HEK293T (cell line): ENCODE results near the gene DOCK10.

Source experiments
- CTCF ChIA-PET: fragments of 350-600 bp; formaldehyde crosslinking; extraction: SDS; loops from one replicate; lab custom pipeline; 2021; ENCODE audit warnings: antibody characterized with exemption, inconsistent platforms; lab: Yijun Ruan, JAX
- POLR2A ChIA-PET: fragments of 350-600 bp; formaldehyde crosslinking; extraction: SDS; loops from one replicate; lab custom pipeline; 2020; ENCODE audit warnings: antibody characterized with exemption, inconsistent platforms; lab: Yijun Ruan, JAX
- DNase-seq: peaks from one replicate; pipeline ENCODE4 v3.0.0; 2012; ENCODE audit warnings: mixed read lengths; ENCODE audit errors: extremely low spot score
- ARNT ChIP-seq: fragments of 450-650 bp; IDR thresholded peaks from 2 replicates; pipeline ENCODE4 v1.6.1; 2017; ENCODE audit warnings: mild to moderate bottlenecking
- BHLHE40 ChIP-seq: fragments of 450-650 bp; IDR thresholded peaks from 2 replicates; pipeline ENCODE4 v1.6.1; 2016; ENCODE audit warnings: mild to moderate bottlenecking, moderate library complexity, borderline replicate concordance
- CTBP1 ChIP-seq: fragments of 450-650 bp; IDR thresholded peaks from 2 replicates; pipeline ENCODE4 v1.6.1; 2016; ENCODE audit warnings: borderline replicate concordance
- ELF4 ChIP-seq: fragments of 450-650 bp; IDR thresholded peaks from 2 replicates; pipeline ENCODE4 v1.6.1; 2017; ENCODE audit warnings: antibody characterized with exemption
- FOXA1 ChIP-seq: fragments of 450-650 bp; IDR thresholded peaks from 2 replicates; pipeline ENCODE4 v1.6.1; 2016; ENCODE audit warnings: mild to moderate bottlenecking
- FOXK2 ChIP-seq: fragments of 450-650 bp; IDR thresholded peaks from 2 replicates; pipeline ENCODE4 v1.6.1; 2016; ENCODE audit warnings: mild to moderate bottlenecking
- FOXM1 ChIP-seq: fragments of 450-650 bp; IDR thresholded peaks from 2 replicates; pipeline ENCODE4 v1.6.1; 2017; ENCODE audit warnings: mild to moderate bottlenecking, borderline replicate concordance
- HDGF ChIP-seq: fragments of 450-650 bp; IDR thresholded peaks from 2 replicates; pipeline ENCODE4 v1.6.1; 2017; ENCODE audit warnings: antibody characterized with exemption, borderline replicate concordance
- L3MBTL2 ChIP-seq: fragments of 450-650 bp; conservative IDR thresholded peaks from 2 replicates; pipeline ENCODE4 v1.6.1; 2016; ENCODE audit warnings: mild to moderate bottlenecking
- LEF1 ChIP-seq: fragments of 450-650 bp; IDR thresholded peaks from 2 replicates; pipeline ENCODE4 v1.6.1; 2017; ENCODE audit warnings: mild to moderate bottlenecking, borderline replicate concordance
- NFRKB ChIP-seq: fragments of 450-650 bp; IDR thresholded peaks from 2 replicates; pipeline ENCODE4 v1.6.1; 2016; ENCODE audit warnings: mild to moderate bottlenecking, moderate library complexity
- PKNOX1 ChIP-seq: fragments of 450-650 bp; IDR thresholded peaks from 2 replicates; pipeline ENCODE4 v1.6.1; 2016
- SP1 ChIP-seq: fragments of 450-650 bp; IDR thresholded peaks from 2 replicates; pipeline ENCODE4 v1.6.1; 2017
- SUZ12 ChIP-seq: fragments of 450-650 bp; IDR thresholded peaks from 2 replicates; pipeline ENCODE4 v1.6.1; 2016; ENCODE audit warnings: mild to moderate bottlenecking
- TARDBP ChIP-seq: fragments of 450-650 bp; IDR thresholded peaks from 2 replicates; pipeline ENCODE4 v1.6.1; 2016
- ZNF384 ChIP-seq: fragments of 450-650 bp; IDR thresholded peaks from 2 replicates; pipeline ENCODE4 v1.6.1; 2016

The DOCK10 gene

DNA sequence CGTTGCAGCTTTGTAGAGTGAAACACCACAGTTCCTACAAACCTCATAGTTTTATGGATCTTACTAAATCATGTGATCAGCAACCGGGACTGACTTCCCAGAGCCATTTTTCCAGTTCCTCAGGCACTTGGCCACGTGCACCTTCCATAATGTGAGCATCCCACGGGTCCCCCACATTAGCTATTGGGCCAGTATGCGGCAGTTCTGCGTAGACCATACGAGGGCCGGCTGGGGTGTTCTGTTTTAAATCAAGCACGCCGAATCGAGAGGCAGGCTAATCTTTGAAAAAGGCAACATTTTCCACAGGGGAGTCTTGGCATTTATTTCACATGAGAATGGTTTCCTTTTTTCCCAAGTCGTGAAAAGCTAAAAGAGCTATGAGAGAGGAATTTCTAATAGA is 190.5 kb downstream of the DOCK10 start:
- POLR2A ChIA-PET = no interaction called here
- DNase-seq = no peak
- no peak for TF ChIP-seq ZNF384
- TF ChIP-seq HDGF = no peak
- TF ChIP-seq PKNOX1 = no peak
- TF ChIP-seq SP1 = no peak
- TF ChIP-seq FOXK2 = no peak
- no peak for TF ChIP-seq ELF4
- TF ChIP-seq BHLHE40 = no peak
- no peak for TF ChIP-seq FOXM1
- no peak for TF ChIP-seq NFRKB
- no peak for TF ChIP-seq LEF1
- no peak for TF ChIP-seq TARDBP
- TF ChIP-seq FOXA1 = no peak
- TF ChIP-seq CTBP1 = no peak
- CTCF ChIA-PET = no interaction called here

GRCh38 chr2:224850081-224850480 is 192.2 kb downstream of the DOCK10 start:
- ChIA-PET POLR2A (no interaction called here), CTCF (interaction anchor here (1.2 kb wide), 1 partner anchor 153 kb away, joined by 3 read pairs; no protein-coding TSS in a partner anchor)
- no peak for DNase-seq
- no peak for TF ChIP-seq FOXM1

GRCh38 chr2:224849264-224849663 is 193.0 kb downstream of the DOCK10 start:
- TF ChIP-seq ELF4 (no peak), TARDBP (no peak), ARNT (no peak), L3MBTL2 (no peak), FOXA1 (no peak), CTBP1 (no peak), LEF1 (no peak), SUZ12 (no peak), HDGF (no peak), FOXM1 (no peak), BHLHE40 (no peak), PKNOX1 (no peak), SP1 (no peak), NFRKB (no peak), ZNF384 (no peak), FOXK2 (no peak)
- ChIA-PET POLR2A (no interaction called here), CTCF (interaction anchor here (0.8 to 1.5 kb wide), 3 partner anchors 8 to 153 kb away, joined by 3 read pairs; no protein-coding TSS in a partner anchor)
- DNase-seq = peak; percentile 40

DNA sequence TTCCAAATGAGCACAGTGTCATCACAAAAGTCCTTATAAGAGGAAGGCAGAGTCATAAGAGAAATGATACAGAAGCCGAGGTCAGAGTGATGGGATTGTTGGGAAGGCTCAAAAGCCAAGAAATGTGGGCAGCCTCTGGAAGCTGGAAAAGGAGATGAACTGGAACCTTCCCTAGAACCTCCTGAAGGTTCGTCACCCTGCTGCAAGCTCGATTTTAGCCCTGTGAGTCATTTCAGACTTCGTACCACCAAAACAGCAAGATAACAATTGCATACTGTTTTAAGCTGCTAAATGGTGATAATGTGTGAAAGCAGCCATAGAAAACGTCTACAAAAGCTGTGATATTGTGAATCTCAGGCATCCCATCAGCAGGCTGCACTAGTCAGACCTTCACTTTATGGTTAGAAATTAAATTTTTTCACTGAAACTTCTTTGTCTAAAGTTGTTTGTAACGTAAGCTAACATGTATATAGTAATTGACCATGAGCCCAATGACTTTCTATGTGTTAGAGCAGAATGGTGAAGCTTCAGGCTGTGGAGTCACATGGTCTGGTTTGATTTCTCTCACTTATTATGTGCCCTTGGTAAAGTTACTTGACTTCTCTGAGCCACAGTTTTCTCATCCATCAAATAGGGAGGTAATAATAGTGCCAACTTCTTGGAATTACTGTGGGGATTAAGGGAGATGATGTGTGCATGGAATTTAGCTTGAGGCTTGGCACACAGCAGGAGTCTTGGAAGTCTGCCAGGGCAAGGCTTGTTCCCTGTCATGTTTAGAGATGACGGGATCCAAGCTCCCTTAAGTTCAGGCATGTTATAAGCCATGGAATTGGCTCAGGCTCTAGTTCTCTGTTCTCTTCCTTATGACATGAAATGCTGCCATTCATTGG is 194.1 kb downstream of the DOCK10 start:
- CTCF ChIA-PET = interaction anchor here (1.5 kb wide), 1 partner anchor 9 kb away, joined by 3 read pairs; no protein-coding TSS in a partner anchor
- POLR2A ChIA-PET = no interaction called here
- DNase-seq = peak; percentile 47
- TF ChIP-seq CTBP1 (peak; percentile 59; the same call in 1 of the 2 replicates), SP1 (no peak), PKNOX1 (peak; percentile 83)

DNA sequence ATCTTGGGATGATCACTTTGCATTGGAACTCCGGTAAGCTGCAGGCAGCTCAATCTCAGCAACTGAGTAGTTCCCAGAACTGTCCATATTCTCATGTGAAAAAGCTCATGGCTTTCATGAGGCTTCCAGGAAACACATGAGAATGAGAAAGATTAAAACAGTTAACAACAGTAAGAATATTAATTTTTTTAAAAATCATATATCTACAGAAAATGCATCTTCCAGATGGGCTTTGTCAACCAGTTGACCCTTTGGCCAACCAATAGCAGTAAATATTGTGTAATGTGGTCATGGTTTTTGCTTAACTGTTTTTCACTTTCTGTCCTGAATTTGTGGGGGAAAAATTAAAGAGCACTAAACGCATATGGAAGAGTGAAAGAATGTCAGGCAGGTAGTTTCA is 194.9 kb downstream of the DOCK10 start:
- ChIA-PET POLR2A (no interaction called here), CTCF (no interaction called here)
- TF ChIP-seq ELF4 (no peak), PKNOX1 (no peak), TARDBP (no peak), FOXM1 (no peak), CTBP1 (no peak), ARNT (no peak), LEF1 (no peak), FOXK2 (no peak), HDGF (no peak), FOXA1 (no peak), ZNF384 (no peak), SUZ12 (no peak), BHLHE40 (no peak), L3MBTL2 (no peak)
- no peak for DNase-seq

GRCh38 chr2:224846686-224847085 is 195.6 kb downstream of the DOCK10 start:
- CTCF ChIA-PET = no interaction called here
- TF ChIP-seq ELF4 (no peak), SP1 (no peak), SUZ12 (no peak), FOXK2 (no peak), CTBP1 (no peak), FOXM1 (no peak), ARNT (no peak), L3MBTL2 (no peak)
- POLR2A ChIA-PET = no interaction called here
- DNase-seq = no peak
